HG03097 (cell line): ENCODE data around the gene SCGB1C1.
A peak's percentile ranks its signal among the peaks of the same experiment; 100 is the strongest.
"Not testable (repeated sequence)": the region's sequence is repeated elsewhere in the genome, so short reads cannot be mapped to it uniquely, and the experiment has no call there.

Experiments used
- ATAC-seq: cut with Tn5 transposase; IDR thresholded peaks from one replicate; pipeline ENCODE4 v1.9.1; 2021; ENCODE audit not compliant: unreplicated experiment, low FRiP score

The SCGB1C1 gene

GRCh38 chr11:192674-193128 lies at the start of gene SCGB1C1:
Gene SCGB1C1 (plus strand): TSS chr11:193078. CDS start chr11:193100, 22 bp downstream.
- not testable (repeated sequence) for ATAC-seq

GRCh38 chr11:180242-180641 lies 12.6 kb upstream of the SCGB1C1 start:
- not testable (repeated sequence) for ATAC-seq

GRCh38 chr11:189200-189783 lies 3.6 kb upstream of the SCGB1C1 start:
- peak; percentile 23 for ATAC-seq

- ATAC-seq = peak; percentile 72
Measured at GRCh38 chr11:189843-190311, 3.0 kb upstream of the SCGB1C1 start.

GRCh38 chr11:190546-190945 lies 2.3 kb upstream of the SCGB1C1 start:
- not testable (repeated sequence) for ATAC-seq

- not testable (repeated sequence) for ATAC-seq
Measured at GRCh38 chr11:191490-192478, 1.1 kb upstream of the SCGB1C1 start.

- not testable (repeated sequence) for ATAC-seq
Measured at GRCh38 chr11:193481-193880, 603 bp downstream of the SCGB1C1 start.

GRCh38 chr11:196786-197731 lies 4.2 kb downstream of the SCGB1C1 start:
- ATAC-seq = no peak

- ATAC-seq = no peak
Measured at GRCh38 chr11:197741-198235, 4.9 kb downstream of the SCGB1C1 start.

GRCh38 chr11:198236-198806 lies 5.4 kb downstream of the SCGB1C1 start:
- no peak for ATAC-seq

- ATAC-seq = no peak
Measured at GRCh38 chr11:199004-199581, 6.2 kb downstream of the SCGB1C1 start.

- no peak for ATAC-seq
Measured at GRCh38 chr11:199782-200181, 6.9 kb downstream of the SCGB1C1 start.

GRCh38 chr11:200224-201003 lies 7.5 kb downstream of the SCGB1C1 start:
- no peak for ATAC-seq

- no peak for ATAC-seq
Measured at GRCh38 chr11:201966-202365, 9.1 kb downstream of the SCGB1C1 start.

- no peak for ATAC-seq
Measured at GRCh38 chr11:202490-202889, 9.6 kb downstream of the SCGB1C1 start.

- ATAC-seq = no peak
Measured at GRCh38 chr11:203056-203944, 10.4 kb downstream of the SCGB1C1 start.

- no peak for ATAC-seq
Measured at GRCh38 chr11:203945-204586, 11.2 kb downstream of the SCGB1C1 start.
